ENCODE results near the gene IGBP1. TPM values are rescaled to one million over a fixed set of nuclear protein-coding genes. Genes with fewer than 3 reads are reported as not detected.

The IGBP1 gene
- total and polyA plus RNA-seq, 10 of the 15 experiments (the other 5 are each of a cell fraction or from before 2014, with no cell fraction given) = 29.7 to 120 (median 58.7) TPM

- intact Hi-C loops (cut with micrococcal nuclease; ENCODE audit: unreplicated experiment) = no loop called here
- DNase-seq (ENCODE audit: low read depth, low spot score) (no peak), ATAC-seq (no peak), FAIRE-seq (no peak)
- no peaks in the 10 kb centered on the region for H3K4me1 ChIP-seq (ENCODE audit: control insufficient read depth, insufficient read depth, low read length)
- H3K36me3 ChIP-seq (ENCODE audit: control insufficient read depth in 2 of 2, insufficient read depth in 2 of 2, low read length in 1 of 2) = no peaks in the 10 kb centered on the region
- H3K27me3 ChIP-seq (replicated peaks in 1 of 2; ENCODE audit: control insufficient read depth in 2 of 2, insufficient read depth in 2 of 2, low read length in 1 of 2) = no peaks in the 10 kb centered on the region
- H3K9me3 ChIP-seq (replicated peaks; ENCODE audit: control insufficient read depth, insufficient read depth, low read length) = no peaks in the 10 kb centered on the region
- H3K27ac ChIP-seq (ENCODE audit: control insufficient read depth, insufficient read depth) = no peak overlapping the region
- POLR2A ChIA-PET = no interaction called here
- H3K4me2 ChIP-seq (ENCODE audit: control insufficient read depth, insufficient read depth) = no peak overlapping the region
- BruUV-seq (replicated peaks) = no TSS peak
- CTCF ChIA-PET = interaction anchor here (0.9 kb wide), 1 partner anchor 37 kb away, joined by 3 read pairs; no protein-coding TSS in a partner anchor
- RAD21 ChIA-PET (ENCODE audit: unreplicated experiment) = no interaction called here
- H3K9ac ChIP-seq (ENCODE audit: control insufficient read depth, insufficient read depth, low read length) = no peak overlapping the region
- H3K79me2 ChIP-seq (ENCODE audit: control insufficient read depth, insufficient read depth, low read length) = peaks cover 11% of the 10 kb centered on the region
- H2AFZ ChIP-seq (ENCODE audit: control insufficient read depth, low read depth, low read length) = no peak overlapping the region
- 0% methylated on average over 1 of the region's 1 CpG for WGBS (ENCODE audit: insufficient coverage, insufficient replicate concordance, low lambda C conversion rate, missing lambda C conversion rate)
- SMC1A ChIA-PET (ENCODE audit: uncharacterized antibody, unreplicated experiment) = no interaction called here
- in situ Hi-C loops (cut with MboI) = loop anchor here (25.0 kb wide), 1 partner anchor 93 kb away; the partner anchor contains the start of gene AWAT2
- H4K20me1 ChIP-seq (ENCODE audit: control insufficient read depth, insufficient read depth) = no peaks in the 10 kb centered on the region
- H3K4me3 ChIP-seq = no peak overlapping the region
- TF ChIP-seq RCOR1 (conservative IDR thresholded peaks at IDR 0.05; ENCODE audit: low read depth, low read length) (no peak), POLR2AphosphoS5 (IDR thresholded peaks at IDR 0.05; ENCODE audit: low read length) (no peak), FOXK2 (IDR thresholded peaks at IDR 0.05) (no peak), REST (IDR thresholded peaks at IDR 0.05; ENCODE audit: low read depth, low read length) (no peak), CEBPZ (IDR thresholded peaks at IDR 0.05; ENCODE audit: low read depth, low read length) (no peak), ZNF592 (IDR thresholded peaks at IDR 0.05) (no peak), POLR2AphosphoS2 (IDR thresholded peaks at IDR 0.05; ENCODE audit: low read depth, low read length) (no peak), HDAC6 (IDR thresholded peaks at IDR 0.05; ENCODE audit: unreplicated experiment) (no peak), SMC3 (IDR thresholded peaks at IDR 0.05; ENCODE audit: borderline replicate concordance, low read length) (no peak), KLF5 (IDR thresholded peaks at IDR 0.05; ENCODE audit: partially characterized antibody) (no peak), ETV6 (conservative IDR thresholded peaks at IDR 0.05 in 1 of 2, IDR thresholded peaks at IDR 0.05 in 1 of 2; ENCODE audit: borderline replicate concordance in 1 of 2, low read depth in 1 of 2) (no peak), SP1 (IDR thresholded peaks at IDR 0.05; ENCODE audit: low read depth, low read length) (no peak), HCFC1 (IDR thresholded peaks at IDR 0.05; ENCODE audit: low read length) (no peak), SIN3A (IDR thresholded peaks at IDR 0.05; ENCODE audit: low read depth, low read length) (no peak), SUZ12 (IDR thresholded peaks at IDR 0.05; ENCODE audit: unreplicated experiment) (no peak)
Measured at GRCh38 chrX:70129816-70130215, 3.4 kb upstream of the IGBP1 start.

Measured in GM12878 (cell line).